Measurements from ENCODE around the gene NAV2. TPM values are rescaled to one million over a fixed set of nuclear protein-coding genes. Genes with fewer than 3 reads are reported as not detected.

NAV2 gene
- total RNA-seq, 1 experiment from 2014 or later, result 46.3 TPM

DNA sequence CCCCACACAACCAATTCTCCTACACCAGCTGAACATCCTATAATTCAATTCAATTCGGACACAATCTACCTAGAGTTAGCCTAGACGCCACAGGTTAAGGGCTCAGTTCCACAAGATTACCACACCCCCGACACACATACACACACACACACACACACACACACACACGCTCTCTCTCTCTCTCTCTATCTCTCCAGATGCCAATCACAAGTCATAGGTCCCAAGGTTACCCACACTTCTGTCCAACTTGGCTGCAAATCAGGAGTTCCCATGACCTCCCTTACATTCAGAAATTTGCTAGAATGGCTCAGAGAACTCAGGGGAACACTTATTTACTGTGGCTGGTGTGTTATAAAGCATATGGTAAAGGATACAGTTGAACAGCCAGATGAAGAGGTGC is 243.6 kb downstream of the NAV2 start:
- no peak overlapping the region for H2AFZ ChIP-seq (ENCODE audit: low read length)
- no peak overlapping the region for H3K4me2 ChIP-seq (ENCODE audit: insufficient read depth, insufficient read length, low read length)
- no peaks in the 10 kb centered on the region for H3K79me1 ChIP-seq (ENCODE audit: insufficient read depth, low read depth, low read length, poor library complexity, severe bottlenecking)
- H4K91ac ChIP-seq (ENCODE audit: insufficient read length, low read depth, low read length), result no peak overlapping the region
- no peak overlapping the region for H3K4me3 Mint-ChIP-seq
- no peak overlapping the region for H2BK120ac ChIP-seq (ENCODE audit: low read depth, low read length, poor library complexity, severe bottlenecking)
- H2BK15ac ChIP-seq (ENCODE audit: low read depth, low read length), result no peak overlapping the region
- H3K23ac ChIP-seq (ENCODE audit: insufficient read length, low read depth, low read length), result no peak overlapping the region
- H3K56ac ChIP-seq (ENCODE audit: insufficient read length, low read depth, low read length), result no peak overlapping the region
- H2BK12ac ChIP-seq (ENCODE audit: insufficient read length, low read depth, low read length), result no peak overlapping the region
- no peak overlapping the region for H2BK20ac ChIP-seq (ENCODE audit: low read depth, low read length, poor library complexity, severe bottlenecking)
- no peak overlapping the region for H3T11ph ChIP-seq (ENCODE audit: low read length)
- WGBS (ENCODE audit: extremely low coverage, insufficient read length, low lambda C conversion rate), result no CpG with 5 or more reads among the region's 4 CpGs
- H3K14ac ChIP-seq (ENCODE audit: insufficient read depth, low read length), result no peak overlapping the region
- H3K4ac ChIP-seq (ENCODE audit: low read depth, low read length), result no peak overlapping the region
- no peak overlapping the region for H4K5ac ChIP-seq (ENCODE audit: insufficient read length, low read depth, low read length)
- no peak overlapping the region for H2BK5ac ChIP-seq (ENCODE audit: insufficient read length, low read length)
- H3K79me2 ChIP-seq (ENCODE audit: insufficient read depth, low read length), result no peaks in the 10 kb centered on the region; the same call in 1 of the 2 replicates
- no peak for DNase-seq
- no peak overlapping the region for H3K27ac ChIP-seq (ENCODE audit: insufficient read length, low read depth, low read length)
- no peaks in the 10 kb centered on the region; a peak in 1 of 5 replicates for H3K9me3 Mint-ChIP-seq
- H3K27ac Mint-ChIP-seq, result peak overlapping the region in 1 of 3 experiments; percentile 3; a peak in 1 of 7 replicates
- no peak overlapping the region for H3K9ac ChIP-seq (ENCODE audit: extremely low read depth, insufficient read length, low read length)
- H3K9me3 ChIP-seq (ENCODE audit: control insufficient read depth, low read depth, low read length), result no peaks in the 10 kb centered on the region
- TF ChIP-seq CTCF (conservative IDR thresholded peaks at IDR 0.05), result no peak
- H3K36me3 Mint-ChIP-seq (ENCODE audit: insufficient read depth in 1 of 3, low read depth in 3 of 3), result peaks cover 12 to 23% (median 20%) of the 10 kb centered on the region in 3 experiments; a peak in 6 of 7 replicates
- H3K4me1 ChIP-seq (ENCODE audit: insufficient read depth, low read length), result peaks cover 21% of the 10 kb centered on the region
- peaks cover 54 to 56% of the 10 kb centered on the region in 2 experiments for H3K4me1 Mint-ChIP-seq
- H4K20me1 ChIP-seq (ENCODE audit: control insufficient read depth, insufficient read depth, insufficient read length), result no peaks in the 10 kb centered on the region
- no peaks in the 10 kb centered on the region for H3K23me2 ChIP-seq (ENCODE audit: insufficient read length, low read depth, low read length, poor library complexity, severe bottlenecking)
- H3K27me3 Mint-ChIP-seq (ENCODE audit: low read depth), result peaks cover 2% of the 10 kb centered on the region; the same call in 1 of the 2 replicates
- H3K18ac ChIP-seq (ENCODE audit: insufficient read length, low read depth, low read length), result no peak overlapping the region
- H3K27me3 ChIP-seq (ENCODE audit: insufficient read depth, low read length), result no peaks in the 10 kb centered on the region
- no peak overlapping the region for H4K8ac ChIP-seq (replicated peaks; ENCODE audit: insufficient read length, low read depth, low read length)
- no peak overlapping the region for H2AK5ac ChIP-seq (ENCODE audit: insufficient read length, low read length)
